Body of pancreas (tissue), 4 donors: ENCODE measurements around the gene TMEM130. TPM values are rescaled to one million over a fixed set of nuclear protein-coding genes. Genes with fewer than 3 reads are reported as not detected.

Experiments
- ATAC-seq: fragments of 150-250 bp; one replicate; pipeline ENCODE4 v1.9.1; 2016
- DNase-seq, 4 donors: peaks; one replicate each; pipeline ENCODE4 v3.0.0-alpha.2; 2019
- H3K27ac ChIP-seq, 4 donors: fragments of 200-600 bp; sonication (generic); 1 replicate in 3 of 4; 2 replicates in 1 of 4; pipeline versions ENCODE4 v1.5.1 to v1.6.1; 2016 to 2019; ENCODE audit warnings: mild to moderate bottlenecking in 1 of 4, mixed read lengths in 1 of 4, moderate library complexity in 1 of 4
- H3K27me3 ChIP-seq, 2 donors: fragments of 200-600 bp; sonication (generic); one replicate each; pipeline ENCODE4 v1.6.0; 2016; ENCODE audit warnings: mild to moderate bottlenecking in 1 of 2
- H3K36me3 ChIP-seq, 2 donors: fragments of 200-600 bp; sonication (generic); replicated peaks in 1 of 2; 2 replicates each; pipeline ENCODE4 v1.5.1; 2016; ENCODE audit warnings: low read depth in 2 of 2; ENCODE audit not compliant: insufficient read depth in 1 of 2
- H3K4me1 ChIP-seq: fragments of 200-600 bp; sonication (generic); one replicate; pipeline ENCODE4 v1.6.0; 2016
- H3K4me3 ChIP-seq, 2 donors: fragments of 200-600 bp; sonication (generic); 1 replicate in 1 of 2; 2 replicates in 1 of 2; pipeline ENCODE4 v1.5.1; 2016 to 2019
- H3K9me3 ChIP-seq, 3 donors: fragments of 200-600 bp; sonication (generic); 1 replicate in 2 of 3; 2 replicates in 1 of 3; pipeline ENCODE4 v1.5.1; 2016
- CTCF ChIP-seq, 7 experiments: fragments of 450-650 bp in 4 of 7; fragments of 200-600 bp in 3 of 7; sonication (generic) in 3 of 7; IDR thresholded peaks; one replicate each; pipeline ENCODE4 v1.5.1; 2016 to 2019; ENCODE audit warnings: antibody characterized with exemption in 7 of 7
- POLR2A ChIP-seq, 3 donors: fragments of 450-650 bp; IDR thresholded peaks; one replicate each; pipeline ENCODE4 v1.6.1; 2016; ENCODE audit warnings: antibody characterized with exemption in 3 of 3, mild to moderate bottlenecking in 2 of 3
- WGBS, 2 donors: methylation state at CpG; one replicate each; pipeline ENCODE4 v1.1.5; 2017; 5-methylcytosine and 5-hydroxymethylcytosine counted together
- intact Hi-C: fragments of 100-400 bp; cut with DNase I; formaldehyde crosslinking; loops from one replicate; pipeline ENCODE4 v1.15.1; 2023
- total RNA-seq, 2 donors: library from RNA; depleted of rRNA; stranded (reverse); fragments of >200 nt; gene quantifications; one replicate each; pipeline ENCODE4 v1.1.0, GENCODE V29; 2016

Gene TMEM130
- total RNA-seq, 2 donors from 2014 or later: 0.52 to 0.66 TPM

- Histone ChIP-seq H3K9me3 (no peaks in the 10 kb centered on the region), H3K4me3 (no peak overlapping the region), H3K36me3 (peaks cover 4 to 47% of the 10 kb centered on the region in 2 donors), H3K27me3 (no peaks in the 10 kb centered on the region), H3K4me1 (no peaks in the 10 kb centered on the region), H3K27ac (no peak overlapping the region)
- DNase-seq (no peak), ATAC-seq (no peak)
- intact Hi-C loops: no loop called here
- WGBS, 2 donors: 67 to 73% methylated on average over 5 of the region's 5 CpGs
- no peak for TF ChIP-seq POLR2A (IDR thresholded peaks at IDR 0.05)
- no peak for TF ChIP-seq CTCF (IDR thresholded peaks at IDR 0.05)
These were observed 42.1 kb upstream of the TMEM130 start for GRCh38 chr7:98911916-98912315.

DNA sequence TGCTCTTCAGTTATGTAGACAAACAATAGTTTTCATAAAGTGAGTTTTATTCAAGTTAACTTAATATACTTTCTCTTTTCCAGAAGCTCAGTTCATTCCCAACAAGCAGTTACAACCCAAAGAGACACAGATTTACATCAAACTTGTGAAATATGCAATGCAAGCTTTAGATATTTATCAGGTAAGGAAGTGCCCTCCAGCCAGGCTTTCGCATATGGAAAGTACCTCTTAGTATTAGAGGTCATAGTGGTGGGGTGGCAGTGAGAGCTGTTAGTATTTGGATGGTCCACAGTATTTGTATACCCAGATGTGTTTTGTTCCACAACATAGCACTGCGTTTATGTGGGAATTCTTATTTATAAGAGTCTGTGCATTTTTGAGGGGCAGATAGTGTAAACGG lies 40.6 kb upstream of the TMEM130 start:
- Histone ChIP-seq H3K27me3 (no peaks in the 10 kb centered on the region), H3K36me3 (peaks cover 4 to 50% of the 10 kb centered on the region in 2 donors), H3K4me3 (no peak overlapping the region), H3K4me1 (no peaks in the 10 kb centered on the region), H3K27ac (no peak overlapping the region), H3K9me3 (no peaks in the 10 kb centered on the region)
- no peak for DNase-seq
- ATAC-seq: no peak
- TF ChIP-seq CTCF (IDR thresholded peaks at IDR 0.05) (no peak), POLR2A (IDR thresholded peaks at IDR 0.05) (no peak)
- WGBS, 2 donors: 88 to 93% methylated on average over 3 of the region's 3 CpGs
- intact Hi-C loops: no loop called here

GRCh38 chr7:98909487-98909886 lies 39.7 kb upstream of the TMEM130 start:
- TF ChIP-seq CTCF (IDR thresholded peaks at IDR 0.05): no peak
- no peak for TF ChIP-seq POLR2A (IDR thresholded peaks at IDR 0.05)
- 85 to 92% methylated on average over 4 to 8 of the region's 8 CpGs for WGBS, 2 donors
- intact Hi-C loops: no loop called here
- H3K9me3 ChIP-seq: no peaks in the 10 kb centered on the region
- no peaks in the 10 kb centered on the region for H3K27me3 ChIP-seq
- DNase-seq (no peak), ATAC-seq (no peak)
- H3K4me3 ChIP-seq: no peak overlapping the region
- no peaks in the 10 kb centered on the region for H3K4me1 ChIP-seq
- H3K36me3 ChIP-seq: peaks cover 9 to 56% of the 10 kb centered on the region in 2 donors
- no peak overlapping the region for H3K27ac ChIP-seq

DNA sequence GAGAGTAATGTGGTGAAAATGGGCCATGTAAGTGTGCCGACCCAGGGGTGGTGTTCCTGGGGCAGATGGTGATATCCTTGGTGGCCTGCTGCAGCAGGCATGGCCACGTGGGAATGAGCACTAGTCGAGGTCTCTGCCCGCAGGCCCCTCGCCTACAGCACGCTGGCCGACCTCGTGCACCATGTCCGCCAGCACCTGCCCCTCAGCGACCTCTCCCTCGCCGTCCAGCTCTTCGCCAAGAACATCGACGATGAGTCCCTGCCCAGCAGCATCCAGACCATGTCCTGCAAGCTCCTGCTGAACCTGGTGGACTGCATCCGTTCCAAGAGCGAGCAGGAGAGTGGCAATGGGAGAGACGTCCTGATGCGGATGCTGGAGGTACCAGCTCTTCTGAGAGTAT lies 38.8 kb upstream of the TMEM130 start:
- H3K27me3 ChIP-seq: no peaks in the 10 kb centered on the region
- no peaks in the 10 kb centered on the region for H3K9me3 ChIP-seq
- H3K4me3 ChIP-seq: no peak overlapping the region
- TF ChIP-seq POLR2A (IDR thresholded peaks at IDR 0.05) (no peak), CTCF (IDR thresholded peaks at IDR 0.05) (no peak)
- no peak for ATAC-seq
- WGBS, 2 donors: 92 to 93% methylated on average over 17 to 19 of the region's 19 CpGs
- H3K27ac ChIP-seq: no peak overlapping the region
- no peak for DNase-seq
- intact Hi-C loops: no loop called here
- no peaks in the 10 kb centered on the region for H3K4me1 ChIP-seq
- peaks cover 9 to 63% of the 10 kb centered on the region in 2 donors for H3K36me3 ChIP-seq

- no peaks in the 10 kb centered on the region for H3K27me3 ChIP-seq
- WGBS, 2 donors: 92 to 95% methylated on average over 5 of the region's 5 CpGs
- H3K4me3 ChIP-seq: no peak overlapping the region
- ATAC-seq (no peak), DNase-seq (no peak)
- no peak overlapping the region for H3K27ac ChIP-seq
- no peaks in the 10 kb centered on the region for H3K9me3 ChIP-seq
- TF ChIP-seq CTCF (IDR thresholded peaks at IDR 0.05): no peak
- no peak for TF ChIP-seq POLR2A (IDR thresholded peaks at IDR 0.05)
- H3K4me1 ChIP-seq: no peaks in the 10 kb centered on the region
- peaks cover 9 to 65% of the 10 kb centered on the region in 2 donors for H3K36me3 ChIP-seq
- intact Hi-C loops: no loop called here
These were observed 37.8 kb upstream of the TMEM130 start for GRCh38 chr7:98907570-98907969.
